DMS114 treated with DMSO at 0.1 percent for 48 hours (cell line): ENCODE data around the gene CCL28.

Experiments used
- DNase-seq: peaks from one replicate; lab custom pipeline; 2025; ENCODE audit not compliant: unreplicated experiment; lab: John Stamatoyannopoulos, UW

CCL28 gene

DNA sequence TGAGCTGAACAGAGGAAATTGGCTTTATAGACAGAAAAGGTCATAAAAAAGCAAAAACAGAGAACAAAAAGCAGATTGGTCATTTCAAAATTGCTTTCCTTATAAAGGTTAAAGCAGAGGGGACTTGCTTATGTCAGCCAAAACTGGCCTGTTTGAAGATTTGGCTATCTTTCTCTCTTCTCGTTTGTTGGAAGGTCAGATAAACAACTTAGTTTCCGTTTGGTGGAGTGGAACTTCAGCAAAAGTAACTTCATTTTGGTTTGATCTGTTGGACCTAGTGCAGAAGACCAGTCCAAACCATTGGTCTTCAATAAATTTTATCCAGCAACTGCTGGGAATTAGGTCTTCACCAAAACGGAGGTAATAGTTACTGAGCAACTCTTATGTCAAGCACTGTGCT is 53.9 kb downstream of the CCL28 start:
- no peak for DNase-seq

DNA sequence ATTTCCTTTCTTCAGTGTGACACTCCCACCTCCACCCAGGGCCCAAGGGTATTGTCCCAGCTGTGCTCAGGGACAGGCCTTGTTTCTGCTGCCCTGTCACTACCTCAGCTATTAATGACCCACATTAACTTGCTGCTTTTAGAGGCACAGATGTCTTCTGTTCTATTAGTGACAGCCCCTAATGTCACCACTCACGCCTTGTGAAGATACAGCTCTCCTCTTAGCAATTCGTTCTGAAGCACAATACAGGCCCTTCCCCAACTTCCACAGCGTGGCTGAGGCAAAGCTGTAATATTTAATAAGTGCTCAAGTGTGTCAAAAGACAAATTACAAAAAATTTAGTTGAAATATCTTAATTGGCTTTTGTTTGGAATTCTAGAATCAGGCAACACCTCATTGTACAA is 54.3 kb downstream of the CCL28 start:
- no peak for DNase-seq

DNA sequence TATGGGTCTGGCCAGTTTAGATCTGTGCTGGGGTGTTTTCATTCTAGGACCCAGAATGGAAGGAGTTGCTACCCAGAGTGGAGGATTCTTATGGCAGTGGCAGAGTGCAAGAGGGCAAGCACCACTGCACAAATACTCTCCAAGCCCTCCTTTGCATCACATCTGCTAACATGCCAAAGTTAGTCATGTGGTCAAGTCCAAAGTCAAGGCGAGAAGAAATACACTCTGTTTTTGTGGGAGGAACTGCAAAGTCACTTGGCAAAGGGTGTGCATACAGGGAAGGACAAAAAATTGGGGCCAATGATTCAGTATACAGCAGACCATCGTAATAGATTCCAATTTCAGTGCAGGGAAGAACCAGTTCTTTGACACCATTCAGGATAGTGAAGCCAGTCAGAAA is 55.1 kb downstream of the CCL28 start:
- DNase-seq = no peak

DNA sequence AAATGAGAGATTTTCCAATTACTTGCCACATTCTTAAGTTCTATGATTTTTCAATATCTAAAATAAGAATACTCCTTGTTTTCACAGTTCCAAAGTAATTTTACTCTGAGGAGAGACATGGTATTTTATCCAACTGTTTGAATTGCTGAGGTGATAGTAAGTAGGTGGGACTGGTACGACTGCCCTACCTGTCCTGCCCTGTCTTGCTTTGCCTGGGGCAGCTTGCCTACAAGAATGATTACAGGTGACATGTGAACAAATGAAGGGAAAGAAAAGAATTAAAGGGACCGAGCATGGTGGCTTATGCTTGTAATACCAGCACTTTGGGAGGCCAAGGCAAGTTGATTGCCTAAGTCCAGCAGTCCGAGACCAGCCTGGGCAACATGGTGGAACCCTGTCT is 57.4 kb downstream of the CCL28 start:
- no peak for DNase-seq

DNA sequence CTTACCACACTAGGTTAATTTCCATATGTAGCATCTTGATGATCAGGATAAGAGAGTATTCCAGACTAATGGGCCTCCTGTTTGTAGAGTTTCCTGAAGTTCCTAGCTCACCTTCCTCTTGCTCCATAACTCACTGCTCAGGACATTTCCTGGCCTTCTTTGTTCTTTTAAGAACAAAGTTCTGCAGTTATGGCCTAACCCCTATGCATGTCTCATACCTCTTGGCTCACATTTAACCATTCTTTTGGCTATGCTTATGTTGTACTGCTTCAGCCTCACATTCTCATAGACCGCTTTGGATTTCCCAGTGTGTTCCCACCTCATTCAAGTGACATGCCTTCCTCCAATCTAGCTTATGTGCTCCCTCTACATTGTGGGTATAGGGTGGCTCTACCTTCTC is 58.5 kb downstream of the CCL28 start:
- DNase-seq = no peak

DNA sequence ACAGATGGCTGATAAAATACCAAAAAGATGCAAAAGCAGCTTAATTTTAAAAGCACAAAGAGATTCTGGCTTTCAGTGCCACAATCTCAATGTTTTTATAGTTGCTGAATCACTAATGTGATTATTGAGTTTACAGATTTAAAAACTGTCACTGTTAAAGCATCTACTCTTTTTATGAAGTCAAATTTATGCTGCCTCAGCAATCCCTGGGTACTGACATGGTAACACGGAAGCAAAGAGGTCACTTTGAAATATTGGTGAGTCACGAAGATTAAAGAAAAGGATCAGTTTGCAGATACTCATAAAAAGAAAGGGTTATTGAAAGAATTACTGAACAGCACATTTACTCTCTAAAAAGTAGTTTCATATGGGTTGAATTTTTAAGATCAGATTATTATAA is 59.3 kb downstream of the CCL28 start:
- DNase-seq = no peak

DNA sequence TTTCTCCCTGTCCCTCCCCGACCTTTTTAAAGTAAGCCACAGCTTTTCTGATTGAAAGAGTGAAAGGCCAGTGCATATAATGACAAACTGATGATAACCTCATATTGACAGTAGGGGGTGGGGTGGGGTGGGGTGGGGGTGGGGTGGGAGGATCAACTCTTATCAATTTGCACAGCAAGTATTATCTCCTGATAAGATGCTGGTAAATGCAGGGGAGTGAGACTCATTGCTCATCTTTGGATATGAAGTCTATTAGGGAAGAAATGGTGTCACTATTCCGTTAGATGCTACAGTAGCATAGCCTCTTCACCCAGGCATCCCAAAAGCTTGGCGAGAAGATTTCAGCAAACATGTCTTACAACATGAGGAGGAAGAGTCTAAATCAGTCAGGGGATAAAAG is 60.1 kb downstream of the CCL28 start:
- no peak for DNase-seq

DNA sequence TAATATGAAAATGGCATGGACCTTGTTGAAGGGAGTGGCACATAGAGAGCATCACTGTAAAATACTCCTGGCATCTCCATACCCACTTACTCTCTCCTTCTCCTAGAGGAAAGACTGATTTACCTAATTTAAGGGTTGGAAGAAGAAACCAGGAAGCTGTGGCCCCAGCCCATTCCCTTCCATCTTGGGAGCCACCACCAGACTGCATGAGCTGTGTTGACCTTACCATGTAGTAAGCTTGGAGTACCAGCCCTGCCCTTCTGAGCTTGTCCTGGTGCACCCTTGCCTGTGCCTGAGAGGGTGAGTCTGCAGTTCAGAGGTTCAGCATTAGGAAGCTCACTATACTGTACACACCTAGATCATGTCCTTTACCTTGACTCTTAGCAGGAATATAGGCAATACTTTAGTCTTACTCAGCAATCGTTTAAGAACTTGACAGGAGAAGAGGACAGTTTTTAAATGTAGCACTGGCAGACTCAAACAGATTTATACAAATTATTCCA is 63.3 kb downstream of the CCL28 start:
- DNase-seq = no peak

DNA sequence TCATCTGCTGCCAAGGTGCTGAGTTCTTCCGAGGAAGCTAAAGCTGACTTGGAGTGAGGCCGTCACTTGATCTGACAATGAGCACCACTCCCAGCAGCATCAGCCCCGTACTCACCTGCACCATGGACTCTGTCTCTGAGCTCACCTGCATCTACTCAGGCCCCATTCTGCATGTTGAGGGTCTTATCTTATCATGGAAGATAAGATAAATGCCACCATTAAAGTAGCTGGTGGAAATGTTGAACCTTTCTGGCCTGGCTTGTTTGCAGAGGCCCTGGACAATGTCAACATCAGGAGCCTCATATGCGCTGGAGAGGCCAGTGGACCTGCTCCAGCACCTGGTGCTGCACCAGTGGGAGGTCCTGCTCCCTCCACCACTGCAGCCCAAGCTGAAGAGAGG is 64.0 kb downstream of the CCL28 start:
- no peak for DNase-seq

DNA sequence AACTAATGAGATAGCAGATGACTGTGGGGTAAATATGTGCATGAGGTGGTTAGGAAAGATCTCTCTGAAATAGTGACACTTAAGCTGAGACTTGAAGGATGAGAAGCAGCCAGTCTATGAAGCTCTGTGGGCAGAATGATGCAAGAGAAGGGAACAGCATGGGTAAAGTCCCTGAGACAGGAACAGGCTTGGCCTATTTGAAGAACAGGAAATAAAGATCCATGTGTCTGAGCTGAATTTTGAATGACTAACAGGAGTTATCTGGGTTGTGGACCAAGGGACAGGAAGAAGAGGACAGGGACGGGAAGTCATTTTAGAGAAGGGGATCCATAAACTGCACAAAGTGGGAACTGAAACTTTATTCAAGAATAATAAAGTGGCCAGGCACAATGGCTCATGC is 73.3 kb downstream of the CCL28 start:
- no peak for DNase-seq

DNA sequence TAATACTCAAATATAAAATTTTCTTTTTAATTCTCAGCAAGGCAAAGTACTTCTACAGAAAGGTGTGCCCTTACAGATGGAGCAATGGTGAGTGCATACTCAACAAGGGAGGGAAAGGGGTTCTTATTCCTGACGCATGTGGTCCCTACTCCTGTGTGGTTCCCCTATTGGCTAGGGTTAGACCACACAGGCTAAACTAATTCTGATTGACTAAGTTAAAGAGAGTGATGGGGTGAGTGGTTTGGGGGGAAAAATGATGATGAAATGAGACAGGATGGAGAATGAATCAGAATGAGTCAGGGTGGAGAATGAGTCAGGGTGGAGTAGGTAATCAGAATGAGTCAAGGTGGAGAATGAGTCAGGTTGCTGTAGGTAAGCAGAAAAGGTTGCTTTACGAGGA is 76.0 kb downstream of the CCL28 start:
- no peak for DNase-seq

DNA sequence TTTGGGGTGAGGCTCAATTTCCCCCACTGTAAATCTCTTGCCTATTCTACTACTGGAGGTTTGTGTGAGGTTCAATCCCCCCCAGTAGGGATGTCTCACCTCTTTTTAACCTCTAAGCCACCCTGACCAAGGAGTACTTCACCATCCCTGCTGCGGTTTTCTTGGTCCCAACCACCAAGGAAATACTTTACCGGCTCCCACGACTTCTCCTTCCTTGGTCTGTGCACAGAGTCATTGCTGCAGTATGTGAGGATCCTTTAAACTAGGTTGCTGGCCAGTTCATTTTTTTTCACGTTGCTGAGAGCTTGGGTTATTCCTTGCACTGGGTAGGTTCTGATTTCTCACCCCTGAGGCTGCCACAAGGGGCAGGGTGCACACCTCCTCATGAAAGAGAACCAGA is 76.5 kb downstream of the CCL28 start:
- DNase-seq = no peak

DNA sequence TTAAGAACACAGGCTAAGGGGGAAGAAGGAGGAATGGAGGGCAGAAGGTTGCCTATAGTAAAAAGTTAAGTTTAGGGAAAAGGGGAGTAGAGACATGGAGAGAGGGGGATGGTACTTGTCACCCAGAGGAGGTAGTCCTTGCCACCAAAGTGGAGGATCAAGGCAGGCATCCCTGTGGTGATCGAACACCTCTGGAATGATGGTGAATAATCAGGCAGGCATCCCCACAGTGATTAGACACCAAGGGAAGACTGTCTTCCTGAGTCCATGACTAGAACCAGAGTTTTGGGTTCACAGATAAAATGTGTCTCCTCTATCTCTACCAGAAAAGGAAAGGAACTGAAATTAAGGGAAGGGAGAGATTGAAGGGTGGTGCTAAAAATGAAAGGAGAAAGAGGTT is 79.8 kb downstream of the CCL28 start:
- no peak for DNase-seq
